ENCODE measurements around the gene EFHC2. TPM values are rescaled to one million over a fixed set of nuclear protein-coding genes. Genes with fewer than 3 reads are reported as not detected.

Gene EFHC2
- total and polyA plus RNA-seq, 12 donors, result 0.11 to 1.2 (median 0.35) TPM; not detected in 5

GRCh38 chrX:44174061-44174460 is 169.4 kb downstream of the EFHC2 start:
- no peaks in the 10 kb centered on the region for H3K27me3 ChIP-seq
- H3K36me3 ChIP-seq (replicated peaks in 1 of 2), result no peaks in the 10 kb centered on the region
- H3K4me3 ChIP-seq, result no peak overlapping the region
- DNase-seq, result no peak
- H3K9me3 ChIP-seq (replicated peaks in 1 of 3), result no peaks in the 10 kb centered on the region
- TF ChIP-seq POLR2A (IDR thresholded peaks at IDR 0.05), result no peak
- no peak for TF ChIP-seq CTCF (IDR thresholded peaks at IDR 0.05)
- H3K4me1 ChIP-seq (replicated peaks in 1 of 2), result no peaks in the 10 kb centered on the region
- no peak overlapping the region for H3K27ac ChIP-seq
- 82 to 93% (median 87%) methylated on average over 3 of the region's 3 CpGs for whole genome bisulfite sequencing, 4 donors
- intact Hi-C loops (cut with DNase I), result no loop called here

DNA sequence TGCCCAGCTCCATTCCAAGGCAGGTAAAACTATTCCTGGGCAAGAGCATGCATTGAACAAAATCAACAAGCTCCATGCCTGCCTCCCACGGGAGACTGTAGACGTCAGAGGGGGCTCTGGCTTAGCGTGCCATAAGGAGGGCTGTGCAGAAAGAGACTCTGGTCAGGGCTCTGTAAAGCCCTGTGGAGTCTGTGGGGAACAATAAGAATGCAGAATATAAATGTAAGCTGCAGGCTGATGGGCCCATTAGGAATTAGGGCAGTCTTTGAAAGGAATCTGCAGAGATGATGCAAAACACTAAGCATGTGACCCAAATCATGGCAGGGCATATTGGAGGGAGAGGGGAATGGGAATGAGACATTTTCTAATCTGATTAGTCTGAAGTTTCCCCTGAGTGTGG is 170.3 kb downstream of the EFHC2 start:
- H3K9me3 ChIP-seq (replicated peaks in 1 of 3), result no peaks in the 10 kb centered on the region
- TF ChIP-seq CTCF (IDR thresholded peaks at IDR 0.05) (no peak), POLR2A (IDR thresholded peaks at IDR 0.05) (no peak)
- no peaks in the 10 kb centered on the region for H3K36me3 ChIP-seq (replicated peaks in 1 of 2)
- H3K4me3 ChIP-seq, result no peak overlapping the region
- no peaks in the 10 kb centered on the region for H3K4me1 ChIP-seq (replicated peaks in 1 of 2)
- no peaks in the 10 kb centered on the region for H3K27me3 ChIP-seq
- 51 to 75% (median 56%) methylated on average over 3 of the region's 3 CpGs for WGBS, 4 donors
- DNase-seq, result no peak
- intact Hi-C loops (cut with DNase I), result no loop called here
- no peak overlapping the region for H3K27ac ChIP-seq

- H3K9me3 ChIP-seq (replicated peaks in 1 of 3), result no peaks in the 10 kb centered on the region
- no peaks in the 10 kb centered on the region for H3K27me3 ChIP-seq
- no peak for TF ChIP-seq CTCF (IDR thresholded peaks at IDR 0.05)
- TF ChIP-seq POLR2A (IDR thresholded peaks at IDR 0.05), result no peak
- no peak for DNase-seq
- no peak overlapping the region for H3K4me3 ChIP-seq
- no peak overlapping the region for H3K27ac ChIP-seq
- no peaks in the 10 kb centered on the region for H3K4me1 ChIP-seq (replicated peaks in 1 of 2)
- intact Hi-C loops (cut with DNase I), result no loop called here
- H3K36me3 ChIP-seq (replicated peaks in 1 of 2), result no peaks in the 10 kb centered on the region
- 61 to 86% (median 66%) methylated on average over 1 of the region's 1 CpG for WGBS, 4 donors
Measured at GRCh38 chrX:44167116-44167515, 176.4 kb downstream of the EFHC2 start.

DNA sequence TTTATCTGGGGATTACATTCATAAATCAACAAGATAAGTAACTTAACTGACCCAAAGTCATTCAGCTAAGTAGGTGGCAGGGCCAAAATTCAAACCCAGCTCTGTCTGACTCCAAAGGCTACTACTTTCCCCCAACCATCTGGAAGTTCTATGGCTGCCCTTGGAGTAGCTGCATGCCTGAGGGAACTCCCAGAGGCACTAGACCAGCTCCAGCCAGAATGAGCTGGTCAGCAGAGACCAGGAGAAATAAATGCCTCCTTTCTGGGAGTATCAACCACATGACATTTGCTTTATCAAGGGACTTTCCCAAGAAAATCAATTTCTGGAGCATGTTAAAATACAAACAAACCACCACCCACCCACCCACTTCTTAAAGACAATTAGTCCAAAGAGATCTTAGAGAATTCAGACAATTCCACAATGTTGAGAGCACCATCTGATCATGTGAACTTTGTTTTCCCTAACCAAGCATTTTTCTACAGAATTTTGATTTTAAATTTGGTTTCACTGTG is 180.5 kb downstream of the EFHC2 start:
- H3K27me3 ChIP-seq, result no peaks in the 10 kb centered on the region
- no peaks in the 10 kb centered on the region for H3K4me1 ChIP-seq (replicated peaks in 1 of 2)
- intact Hi-C loops (cut with DNase I), result no loop called here
- H3K27ac ChIP-seq, result no peak overlapping the region
- DNase-seq, result no peak
- no peak overlapping the region for H3K4me3 ChIP-seq
- H3K9me3 ChIP-seq (replicated peaks in 1 of 3), result no peaks in the 10 kb centered on the region
- TF ChIP-seq CTCF (IDR thresholded peaks at IDR 0.05) (no peak), POLR2A (IDR thresholded peaks at IDR 0.05) (no peak)
- H3K36me3 ChIP-seq (replicated peaks in 1 of 2), result no peaks in the 10 kb centered on the region
